Lower lobe of right lung (tissue), 2 donors: Measurements from ENCODE around the gene BDNF. TPM values are rescaled to one million over a fixed set of nuclear protein-coding genes. Genes with fewer than 3 reads are reported as not detected.

Experiments used
- ATAC-seq, 2 donors: fragments of 200-7000 bp; cut with Tn5 transposase; one replicate each; pipeline ENCODE4 v1.9.1; 2020 to 2022; ENCODE audit warnings: mild to moderate bottlenecking in 2 of 2, moderate library complexity in 2 of 2
- DNase-seq: peaks from one replicate; pipeline ENCODE4 v3.0.0-alpha.2; 2020
- H3K27ac ChIP-seq: fragments of 200-600 bp; one replicate; pipeline ENCODE4 v1.8.0; 2022
- H3K27me3 ChIP-seq: fragments of 200-600 bp; one replicate; pipeline ENCODE4 v1.8.0; 2022; ENCODE audit warnings: low read depth
- H3K36me3 ChIP-seq: fragments of 200-600 bp; one replicate; pipeline ENCODE4 v1.8.0; 2022; ENCODE audit warnings: mild to moderate bottlenecking
- H3K4me1 ChIP-seq: fragments of 200-600 bp; one replicate; pipeline ENCODE4 v1.8.0; 2022
- H3K4me3 ChIP-seq: fragments of 200-600 bp; one replicate; pipeline ENCODE4 v1.8.0; 2022; ENCODE audit warnings: mild to moderate bottlenecking
- H3K9me3 ChIP-seq: fragments of 200-600 bp; one replicate; pipeline ENCODE4 v1.8.0; 2022
- intact Hi-C: fragments of 100-400 bp; cut with DNase I; formaldehyde crosslinking; loops from one replicate; pipeline ENCODE4 v1.11.0; 2022
- total RNA-seq: library from RNA; stranded (reverse); fragmentation: NEBNext Ultra II Directional; extraction: Animal tissue kit (Norgen Biotek cat#: 25700); gene quantifications from one replicate; pipeline ENCODE4 v1.2.1, GENCODE V29; 2021
- TF ChIP-seq, protein P1 (sequence below): fragments of 200-600 bp; IDR thresholded peaks from one replicate; pipeline ENCODE4 v1.8.0; 2022; ENCODE audit warnings: antibody characterized with exemption, mild to moderate bottlenecking
- donor health status: DM: no; HTN: yes; CAD: no; lungs with severe emphysema.

BDNF gene
- total RNA-seq, 1 donor from 2014 or later, result 3.4 TPM

DNA sequence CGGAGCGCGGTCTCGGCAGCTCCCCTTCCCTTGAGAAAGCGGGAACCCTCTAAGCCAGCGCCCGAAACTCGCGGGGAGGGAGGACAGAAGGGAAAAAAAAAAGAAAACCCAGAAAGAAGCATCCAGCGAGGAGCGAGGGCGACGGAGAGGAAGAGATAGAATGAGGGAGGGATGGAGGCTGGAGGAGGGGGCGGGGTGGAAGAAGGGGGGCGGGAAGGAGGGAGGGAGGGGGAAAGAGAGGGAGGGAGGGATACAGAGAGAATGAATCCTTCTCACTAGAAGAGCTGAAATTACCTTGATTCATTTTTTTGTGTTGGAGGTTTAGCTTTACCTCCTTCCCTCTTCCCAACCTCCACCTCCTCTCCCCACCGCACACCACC, 19.3 kb upstream of the BDNF start:
- H3K4me1 ChIP-seq, result peaks cover 10% of the 10 kb centered on the region
- H3K36me3 ChIP-seq, result no peaks in the 10 kb centered on the region
- peaks cover 85% of the 10 kb centered on the region for H3K27me3 ChIP-seq
- H3K9me3 ChIP-seq, result no peaks in the 10 kb centered on the region
- DNase-seq (no peak), ATAC-seq (no peak)
- H3K27ac ChIP-seq, result no peak overlapping the region
- intact Hi-C loops, result no loop called here
- peak overlapping the region; percentile 39 for H3K4me3 ChIP-seq
- TF ChIP-seq, protein P1, sequence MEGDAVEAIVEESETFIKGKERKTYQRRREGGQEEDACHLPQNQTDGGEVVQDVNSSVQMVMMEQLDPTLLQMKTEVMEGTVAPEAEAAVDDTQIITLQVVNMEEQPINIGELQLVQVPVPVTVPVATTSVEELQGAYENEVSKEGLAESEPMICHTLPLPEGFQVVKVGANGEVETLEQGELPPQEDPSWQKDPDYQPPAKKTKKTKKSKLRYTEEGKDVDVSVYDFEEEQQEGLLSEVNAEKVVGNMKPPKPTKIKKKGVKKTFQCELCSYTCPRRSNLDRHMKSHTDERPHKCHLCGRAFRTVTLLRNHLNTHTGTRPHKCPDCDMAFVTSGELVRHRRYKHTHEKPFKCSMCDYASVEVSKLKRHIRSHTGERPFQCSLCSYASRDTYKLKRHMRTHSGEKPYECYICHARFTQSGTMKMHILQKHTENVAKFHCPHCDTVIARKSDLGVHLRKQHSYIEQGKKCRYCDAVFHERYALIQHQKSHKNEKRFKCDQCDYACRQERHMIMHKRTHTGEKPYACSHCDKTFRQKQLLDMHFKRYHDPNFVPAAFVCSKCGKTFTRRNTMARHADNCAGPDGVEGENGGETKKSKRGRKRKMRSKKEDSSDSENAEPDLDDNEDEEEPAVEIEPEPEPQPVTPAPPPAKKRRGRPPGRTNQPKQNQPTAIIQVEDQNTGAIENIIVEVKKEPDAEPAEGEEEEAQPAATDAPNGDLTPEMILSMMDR, result no peak

DNA sequence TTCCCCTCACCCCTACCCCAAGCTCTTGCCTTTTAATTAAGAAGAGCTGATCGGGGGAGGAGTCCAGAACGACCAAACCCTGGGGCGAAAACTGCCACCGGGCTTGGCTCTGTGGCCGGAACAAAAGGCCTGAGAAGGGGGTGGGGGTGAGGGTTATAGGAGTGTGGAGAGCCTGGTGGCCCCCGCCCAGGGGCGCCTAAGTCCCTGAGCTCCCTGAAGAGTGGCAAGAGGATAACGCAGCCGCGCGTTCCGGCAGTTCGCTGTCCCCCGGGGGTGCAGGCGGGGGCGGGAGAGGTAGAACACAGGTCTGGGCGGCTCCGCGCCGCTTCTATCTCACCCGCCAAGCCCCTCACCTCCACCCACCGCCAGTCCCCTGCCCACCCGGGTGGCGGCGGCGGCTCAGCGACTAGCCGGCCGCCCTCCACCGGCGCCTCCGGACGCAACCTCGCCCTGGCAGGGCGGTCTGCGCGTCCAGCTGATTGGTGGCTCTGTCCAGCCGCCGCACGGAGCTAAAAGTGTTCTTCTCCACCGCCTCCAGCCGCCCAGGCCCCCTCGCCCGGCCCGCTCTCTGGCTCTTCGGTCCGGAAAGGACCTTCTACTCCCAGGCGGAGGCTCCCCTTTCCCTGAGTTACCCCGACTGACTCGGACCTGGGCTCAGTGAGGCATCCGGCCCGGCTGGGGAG, 18.7 kb upstream of the BDNF start:
- TF ChIP-seq, protein P1, result no peak
- peak overlapping the region; percentile 39 for H3K4me3 ChIP-seq
- no peaks in the 10 kb centered on the region for H3K9me3 ChIP-seq
- ATAC-seq, result peak; percentile 69 to 78
- intact Hi-C loops, result no loop called here
- DNase-seq, result no peak
- peaks cover 83% of the 10 kb centered on the region for H3K27me3 ChIP-seq
- no peak overlapping the region for H3K27ac ChIP-seq
- H3K4me1 ChIP-seq, result peaks cover 10% of the 10 kb centered on the region
- H3K36me3 ChIP-seq, result no peaks in the 10 kb centered on the region

DNA sequence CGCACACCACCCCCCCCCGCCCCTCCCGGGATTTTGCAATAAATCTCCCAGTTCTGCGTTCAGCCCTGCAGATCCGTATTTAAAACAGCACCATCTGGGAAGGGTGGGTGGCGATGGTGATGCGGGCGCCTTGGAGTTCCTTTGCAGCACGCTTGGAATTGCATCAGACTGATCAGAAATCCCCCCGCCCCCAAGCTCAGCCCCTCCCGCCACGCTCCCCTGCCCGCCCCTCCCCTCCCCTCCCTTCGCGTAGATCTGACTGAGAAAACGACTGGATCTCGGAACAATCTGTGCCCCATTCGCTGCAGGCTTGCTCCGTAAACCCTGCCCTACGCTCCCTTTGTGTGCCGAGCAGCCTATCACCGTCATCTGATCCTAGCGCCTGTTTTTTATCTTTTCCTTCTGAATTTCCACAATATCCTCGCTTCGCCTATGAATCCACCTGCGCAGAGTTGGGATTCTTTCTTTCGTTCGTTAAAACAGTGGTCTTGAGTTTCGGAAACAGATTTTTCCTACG, 18.1 kb upstream of the BDNF start:
- DNase-seq, result no peak

DNA sequence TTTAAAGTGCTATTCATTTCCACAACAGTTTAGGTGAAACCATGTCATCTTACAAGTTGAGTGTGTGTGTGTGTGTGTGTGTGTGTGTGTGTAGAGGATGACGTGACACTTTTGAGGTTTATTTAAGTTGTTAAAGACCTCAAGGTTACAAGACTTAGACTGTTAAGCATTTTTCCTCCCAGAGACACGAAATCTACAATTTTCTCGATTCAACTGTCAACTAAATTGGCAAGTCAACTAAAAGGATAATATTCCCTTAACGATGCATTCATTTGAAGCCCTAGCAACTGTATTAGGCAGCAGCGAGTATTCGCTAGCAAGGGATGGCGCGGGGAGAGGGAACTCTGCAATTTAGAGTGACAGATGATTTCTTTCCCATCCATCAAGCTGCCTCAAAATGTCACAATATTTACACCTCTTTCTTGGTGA, 17.6 kb upstream of the BDNF start:
- H3K27ac ChIP-seq, result no peak overlapping the region
- intact Hi-C loops, result no loop called here
- no peaks in the 10 kb centered on the region for H3K9me3 ChIP-seq
- H3K4me1 ChIP-seq, result peaks cover 10% of the 10 kb centered on the region
- H3K36me3 ChIP-seq, result no peaks in the 10 kb centered on the region
- DNase-seq (no peak), ATAC-seq (no peak)
- peaks cover 83% of the 10 kb centered on the region for H3K27me3 ChIP-seq
- TF ChIP-seq, protein P1, result no peak
- no peak overlapping the region for H3K4me3 ChIP-seq

More for the DNA sequence above, 18.1 kb upstream of the BDNF start:
- TF ChIP-seq, protein P1, result no peak
- Histone ChIP-seq H3K9me3 (no peaks in the 10 kb centered on the region), H3K4me1 (peaks cover 10% of the 10 kb centered on the region), H3K27me3 (peaks cover 83% of the 10 kb centered on the region), H3K4me3 (peak overlapping the region; percentile 39), H3K27ac (no peak overlapping the region), H3K36me3 (no peaks in the 10 kb centered on the region)
- ATAC-seq, result peak; percentile 59 to 64
- intact Hi-C loops, result no loop called here

DNA sequence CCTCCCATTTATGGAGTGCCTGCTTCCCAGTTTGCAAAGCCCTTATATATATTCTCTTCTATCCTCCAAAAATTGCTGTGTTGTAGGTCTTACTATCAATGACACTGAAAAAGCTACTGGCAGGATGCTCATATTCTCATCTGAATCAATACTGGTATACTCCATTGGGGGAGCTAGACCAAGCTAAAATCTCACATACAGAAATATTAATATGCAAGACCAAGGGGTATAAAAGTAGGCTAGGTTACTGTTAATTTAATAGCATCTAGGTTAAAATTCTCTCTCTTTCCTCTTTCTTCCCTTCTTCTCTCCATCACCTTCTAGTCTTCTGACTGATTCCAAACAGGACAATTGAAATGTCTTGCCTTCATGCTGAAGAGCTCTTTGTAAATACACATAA, 17.1 kb upstream of the BDNF start:
- TF ChIP-seq, protein P1, result no peak
- no peak overlapping the region for H3K4me3 ChIP-seq
- intact Hi-C loops, result no loop called here
- H3K9me3 ChIP-seq, result no peaks in the 10 kb centered on the region
- peaks cover 82% of the 10 kb centered on the region for H3K27me3 ChIP-seq
- no peak for DNase-seq
- H3K27ac ChIP-seq, result no peak overlapping the region
- peaks cover 10% of the 10 kb centered on the region for H3K4me1 ChIP-seq
- no peak for ATAC-seq
- H3K36me3 ChIP-seq, result no peaks in the 10 kb centered on the region
